Pons (tissue), 1 donor: ENCODE data around the gene OCEL1.

Experiments
- DNase-seq: peaks from one replicate; pipeline ENCODE4 v3.0.0-alpha.2; 2016; ENCODE audit warnings: low spot score

The OCEL1 gene

DNA sequence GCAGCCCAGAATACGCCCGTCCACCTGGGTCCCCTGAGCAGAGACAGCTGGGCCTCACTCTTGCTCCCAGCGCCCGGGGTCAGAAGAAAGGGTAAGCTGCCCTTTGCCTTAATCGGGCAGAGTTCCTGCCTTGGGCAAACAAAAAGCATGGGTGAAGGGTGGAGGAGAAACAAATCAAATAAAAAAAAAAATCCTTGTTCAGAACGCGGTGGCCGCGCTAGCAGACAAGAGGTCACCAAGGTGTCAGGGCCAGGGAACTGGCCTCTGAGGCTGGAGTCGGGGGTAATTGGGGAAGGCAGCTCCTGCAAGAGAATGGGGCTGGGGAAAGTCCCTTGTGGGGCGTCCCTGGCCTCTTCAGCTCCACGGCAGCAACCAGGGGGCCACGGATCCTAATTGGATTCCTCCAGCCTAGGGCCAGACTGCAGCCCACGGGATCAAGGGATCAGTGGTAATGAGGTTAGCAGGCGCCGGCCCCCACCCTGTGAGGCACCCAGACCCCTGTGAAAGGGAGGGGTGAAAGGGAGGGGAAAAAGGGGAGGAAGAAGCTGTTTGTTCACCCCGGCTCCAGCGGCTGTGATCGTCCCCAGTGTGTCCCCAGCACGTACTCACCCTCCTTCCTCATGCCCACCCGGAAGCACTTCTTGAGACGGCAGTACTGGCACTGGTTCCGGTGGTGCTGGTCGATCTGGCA lies 14.2 kb downstream of the OCEL1 start:
- DNase-seq: no peak

DNA sequence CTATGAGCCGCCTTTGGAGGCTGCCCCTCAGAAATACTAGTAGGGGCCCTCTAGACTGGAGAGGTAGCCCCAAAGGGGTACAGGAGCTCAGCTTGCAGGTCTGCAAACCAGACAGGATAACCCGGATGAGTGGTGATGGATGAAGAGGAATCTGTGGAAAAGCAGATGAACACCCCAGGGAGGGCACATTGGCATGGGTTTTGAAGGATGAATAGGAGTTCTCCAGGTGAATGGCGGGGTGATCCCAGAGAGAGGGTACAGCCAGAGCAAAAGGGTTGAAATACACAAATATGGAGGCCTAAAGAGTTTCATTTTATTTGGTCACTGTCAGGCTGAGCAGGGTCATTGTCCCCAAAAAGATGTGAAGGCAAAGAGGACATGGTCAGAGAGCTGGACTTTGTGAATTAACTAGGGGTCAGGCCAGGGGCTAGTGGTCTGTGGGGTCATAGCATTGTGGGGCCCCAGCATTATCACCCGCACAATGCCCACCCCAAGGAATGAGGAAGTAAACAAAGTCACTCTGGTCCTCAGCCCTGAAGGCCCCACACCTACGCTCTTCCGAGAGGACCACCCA lies 14.9 kb downstream of the OCEL1 start:
- no peak for DNase-seq

DNA sequence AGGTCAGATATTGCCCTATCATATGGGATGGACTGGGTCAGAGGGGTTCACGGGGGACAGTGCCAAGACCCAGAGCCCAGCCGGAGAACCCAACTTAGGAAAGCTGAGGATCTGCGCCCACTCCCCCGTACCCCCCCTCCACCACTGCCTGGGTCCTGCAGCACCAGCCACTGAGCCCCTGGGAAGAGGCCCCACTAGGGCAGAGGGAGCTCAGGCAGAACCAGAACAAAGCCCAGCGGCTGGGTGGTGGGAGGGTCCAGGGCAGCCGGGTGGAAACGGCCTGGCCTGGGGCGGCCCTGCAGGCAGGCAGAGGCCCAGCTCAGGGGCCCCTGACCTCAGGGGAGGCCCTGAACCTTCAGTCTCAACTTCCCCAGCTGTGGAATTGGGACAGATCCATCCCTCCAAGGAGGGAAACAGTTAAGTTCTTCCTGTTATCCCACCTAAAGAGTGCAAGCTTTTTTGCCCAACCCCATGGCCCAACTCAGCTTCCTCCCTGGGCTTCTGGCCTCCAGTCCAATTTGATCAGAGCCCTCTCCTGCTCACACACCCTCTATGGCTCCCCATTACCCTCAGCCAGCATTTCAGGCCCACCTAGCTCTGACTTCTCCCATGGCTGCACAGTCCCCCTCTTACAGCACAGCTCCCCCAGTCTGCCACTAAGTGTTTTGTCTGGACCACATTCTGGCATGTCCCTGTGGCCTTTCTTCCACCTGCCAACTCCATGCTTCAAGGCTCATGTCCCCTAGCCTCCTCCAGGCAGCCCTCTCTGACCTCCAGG lies 16.6 kb downstream of the OCEL1 start:
- DNase-seq: no peak

DNA sequence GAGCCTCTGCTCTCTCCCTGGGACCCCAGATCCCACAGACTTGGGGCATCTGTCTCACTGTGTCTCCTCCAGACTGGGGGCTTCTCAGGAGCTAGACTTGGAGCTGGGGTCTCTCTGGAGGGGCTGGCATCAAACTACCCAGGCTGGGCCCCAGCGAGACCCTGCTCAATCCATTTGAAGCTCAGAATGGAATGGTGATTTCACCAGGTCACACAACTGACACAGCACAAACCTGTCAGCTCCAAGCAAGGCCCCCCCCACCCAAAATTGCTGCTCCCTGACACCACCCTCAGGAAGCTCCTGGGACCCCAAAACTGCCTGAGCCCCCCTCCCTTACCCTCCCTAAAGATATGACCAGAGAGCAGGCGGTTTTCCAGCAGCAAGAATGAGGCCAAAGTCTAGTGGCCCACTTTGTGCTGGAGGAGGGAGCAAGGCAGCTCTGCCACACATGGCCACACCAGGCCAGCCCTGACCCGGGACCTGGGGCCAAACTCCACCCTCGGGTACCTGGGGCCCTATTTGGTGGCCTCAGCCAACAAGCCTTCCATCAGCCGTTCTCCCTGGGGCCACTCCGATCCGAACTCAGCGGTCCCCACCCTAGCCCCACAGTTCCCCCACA lies 17.3 kb downstream of the OCEL1 start:
- DNase-seq: no peak

DNA sequence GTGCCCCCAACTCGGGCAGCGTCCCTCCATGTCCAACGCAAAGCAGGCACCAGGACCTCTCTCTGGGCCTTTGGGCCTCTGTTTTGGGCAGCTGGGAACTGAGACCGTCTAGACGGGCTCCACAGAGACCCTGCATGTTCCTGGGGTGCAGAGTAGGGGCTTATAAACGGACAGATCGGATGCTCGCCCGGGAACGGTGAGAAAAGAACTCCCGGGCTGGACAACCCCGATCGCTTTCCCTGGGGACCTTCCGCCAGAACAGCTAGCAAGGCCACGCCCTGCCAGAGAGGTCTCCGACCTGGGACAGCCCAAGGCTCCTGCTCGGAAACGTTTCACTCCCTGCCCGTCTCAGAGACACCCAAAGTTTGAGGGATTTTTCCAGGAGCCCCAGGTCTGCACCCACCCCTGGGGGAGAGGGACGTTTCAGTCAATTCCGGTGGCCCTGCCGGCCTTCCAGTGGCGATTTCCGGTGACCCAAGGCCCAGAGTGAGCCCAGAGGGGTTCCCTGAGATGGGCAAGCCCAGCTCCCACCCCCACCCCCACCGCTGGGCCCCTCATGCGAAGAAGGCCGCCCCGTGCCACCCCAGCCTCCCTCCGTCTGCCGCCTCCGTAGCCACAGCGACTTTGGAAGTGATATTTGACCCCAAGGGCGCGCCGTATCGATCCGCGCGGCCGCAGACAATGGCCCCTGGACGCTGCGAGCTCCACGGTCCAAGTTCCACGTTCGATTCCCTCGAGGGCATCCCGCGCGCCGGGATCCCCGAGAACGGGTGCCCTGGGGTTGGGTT lies 18.0 kb downstream of the OCEL1 start:
- DNase-seq: no peak

DNA sequence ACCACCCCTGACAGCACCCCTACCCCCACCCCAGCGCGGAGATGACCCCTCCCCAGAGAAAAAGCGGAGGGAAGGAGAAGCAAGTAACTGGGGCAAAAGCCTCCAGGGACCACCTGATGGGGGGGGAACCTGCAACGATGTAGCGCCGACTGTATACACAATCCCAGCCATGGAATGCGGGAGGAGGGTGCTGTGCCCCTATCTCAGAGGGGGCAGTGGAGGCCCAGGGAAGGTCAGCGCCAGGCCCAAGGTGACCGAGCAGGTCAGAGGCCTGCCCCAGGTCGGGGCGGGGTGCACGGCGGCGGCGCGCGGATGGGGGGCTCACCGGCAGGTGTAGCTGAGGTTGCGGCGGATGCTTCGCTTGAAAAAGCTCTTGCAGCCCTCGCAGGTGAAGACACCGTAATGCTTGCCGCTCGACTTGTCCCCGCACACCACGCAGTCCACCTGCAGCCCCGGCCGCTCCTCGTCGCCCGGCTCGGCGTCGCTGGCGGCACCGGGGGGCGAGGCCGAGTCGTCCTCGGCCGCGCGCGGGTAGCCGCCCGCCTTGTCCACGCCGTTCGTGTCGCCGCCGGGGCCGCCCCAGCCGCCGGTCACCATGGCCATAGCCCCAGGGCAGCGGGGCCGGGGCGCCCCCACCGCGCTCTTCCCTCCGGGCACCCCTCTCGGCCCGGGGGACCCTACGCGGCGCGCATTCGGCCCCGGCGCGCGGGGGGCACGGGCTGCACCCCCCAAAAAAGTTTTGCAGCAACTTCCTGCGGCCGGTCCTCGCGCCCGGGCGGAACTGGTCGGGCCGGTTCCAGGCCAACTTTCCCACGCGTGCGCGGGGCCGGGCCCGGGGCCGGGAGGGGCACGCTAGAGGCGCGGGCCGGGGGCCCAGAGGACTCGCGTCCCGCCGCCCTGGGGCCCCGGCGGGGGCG lies 18.9 kb downstream of the OCEL1 start:
- no peak for DNase-seq

DNA sequence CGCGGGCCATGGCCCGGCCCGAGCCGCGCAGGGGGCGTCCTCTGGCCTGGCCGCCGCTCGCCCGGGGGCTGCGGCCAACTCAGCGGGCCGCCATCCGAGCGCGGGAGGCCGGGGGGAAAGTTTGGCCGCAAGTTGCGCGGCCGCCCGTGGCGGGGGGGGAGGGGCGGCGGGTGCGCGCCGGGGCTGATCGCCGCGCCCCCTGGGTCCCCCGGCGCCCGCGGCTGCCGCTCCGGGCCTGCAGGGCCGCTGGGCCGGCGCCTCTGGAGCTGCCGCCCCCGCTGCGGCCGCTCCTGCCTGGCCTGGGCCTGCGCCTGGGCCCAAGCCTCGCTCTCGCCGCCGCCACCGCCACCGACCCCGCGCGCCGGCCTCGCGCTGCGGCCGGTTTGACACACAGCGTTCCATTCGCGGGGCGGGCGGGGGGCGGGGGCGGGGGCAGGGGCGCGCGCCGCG lies 19.5 kb downstream of the OCEL1 start, which contains the start of gene NR2F6:
NR2F6 (minus strand) TSS at position 385 of the 450 bp plus-strand sequence. CDS start 699 bp downstream, outside the sequence.
- DNase-seq: no peak

GRCh38 chr19:17246681-17247425 lies 20.8 kb downstream of the OCEL1 start:
- no peak for DNase-seq

DNA sequence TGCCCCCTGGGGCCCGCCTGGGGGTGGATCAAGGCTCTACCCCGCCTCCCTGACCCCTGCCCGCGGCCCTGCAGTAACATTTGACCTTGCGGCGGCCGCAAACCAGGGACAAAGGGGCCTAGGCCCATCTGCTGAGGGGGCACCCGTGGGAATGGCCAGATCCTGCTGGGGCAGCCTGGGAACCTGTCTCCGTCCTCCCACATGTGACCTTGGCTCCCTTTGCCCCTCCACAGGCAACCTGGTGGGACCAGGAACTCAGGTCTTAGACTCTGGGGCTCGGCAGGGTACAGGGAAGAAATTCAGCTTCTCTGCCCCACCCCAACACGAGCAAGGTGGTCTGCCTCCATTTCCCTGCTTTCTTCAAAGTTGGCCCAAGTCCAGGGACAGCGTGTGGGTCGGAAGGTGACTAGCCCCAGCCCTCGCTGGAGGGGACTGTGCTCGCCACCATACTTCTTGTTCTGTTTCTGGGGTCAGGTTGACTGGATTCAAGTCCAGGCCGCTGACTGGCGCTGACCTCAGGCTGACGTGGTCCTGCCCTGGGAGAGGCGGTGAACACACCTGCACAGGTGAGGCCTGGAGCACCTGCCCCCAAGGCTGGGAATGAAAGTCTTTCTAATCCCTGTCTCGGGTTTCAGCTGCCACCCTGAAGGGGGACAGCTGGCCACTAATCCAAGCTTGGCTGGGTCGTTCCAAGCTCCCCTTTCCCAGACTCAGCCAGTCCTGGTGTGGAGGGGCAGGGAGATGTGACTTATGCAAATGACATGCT lies 22.2 kb downstream of the OCEL1 start:
- no peak for DNase-seq

- no peak for DNase-seq
Observed at GRCh38 chr19:17249887-17250548, 24.0 kb downstream of the OCEL1 start.

DNA sequence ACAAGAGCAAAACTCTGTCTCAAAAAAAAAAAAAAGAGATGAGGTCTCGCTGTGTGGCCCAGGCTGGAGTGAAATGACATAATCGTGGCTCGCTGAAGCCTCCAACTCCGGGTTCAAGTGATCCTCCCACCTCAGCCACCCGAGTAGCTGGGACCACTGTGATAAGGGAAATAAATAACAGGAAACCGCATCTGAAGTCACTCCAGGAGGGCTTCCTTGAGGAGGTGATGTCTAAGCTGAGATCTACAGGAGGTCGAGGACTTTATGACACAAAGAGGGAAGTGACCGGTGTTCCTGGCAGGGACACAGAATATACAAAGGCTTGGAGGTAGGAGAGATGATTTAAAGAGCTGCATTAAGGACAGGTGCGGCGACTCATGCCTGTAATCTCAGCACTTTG lies 28.6 kb downstream of the OCEL1 start:
- DNase-seq: no peak

DNA sequence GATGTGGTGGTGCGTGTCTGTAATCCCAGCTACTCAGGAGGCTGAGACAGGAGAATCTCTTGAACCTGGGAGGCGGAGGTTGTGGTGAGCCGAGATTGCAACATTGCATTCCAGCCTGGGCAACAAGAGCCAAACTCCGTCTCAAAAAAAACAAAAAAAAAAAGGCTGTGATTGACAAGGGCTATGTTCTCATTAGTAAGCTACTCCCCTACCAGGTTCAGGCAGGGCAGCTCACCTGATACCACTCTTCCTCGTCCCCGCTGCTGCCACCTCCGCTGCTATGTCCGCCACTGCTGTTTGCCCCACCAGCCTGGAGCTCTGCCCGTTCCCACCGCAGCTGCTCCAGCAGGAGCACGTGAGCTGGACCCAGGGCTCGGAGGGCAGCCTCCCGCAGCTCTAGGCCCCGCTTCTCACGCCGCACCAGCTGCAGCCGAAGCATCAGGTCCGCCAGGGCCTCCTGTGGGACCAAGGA lies 29.2 kb downstream of the OCEL1 start:
- DNase-seq: no peak

DNA sequence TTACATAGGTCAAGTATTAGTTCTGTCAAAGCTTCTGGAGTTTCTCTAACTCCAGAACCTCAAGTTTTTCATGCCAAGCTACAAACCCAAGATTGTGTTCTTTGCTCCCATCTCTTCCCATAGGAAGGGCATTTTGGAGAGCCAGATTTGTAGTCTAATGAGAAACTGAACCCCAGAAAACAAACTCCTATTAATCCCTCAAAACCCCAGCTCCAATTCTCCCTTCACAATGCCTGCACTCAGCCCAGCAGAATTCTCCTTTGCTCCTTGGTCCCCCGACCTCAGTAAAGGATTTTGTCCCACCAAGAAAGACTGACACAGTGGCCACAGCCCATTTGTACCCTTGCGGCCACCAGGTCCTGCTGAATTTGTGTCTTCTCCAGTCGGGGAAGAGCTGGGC lies 30.1 kb downstream of the OCEL1 start:
- no peak for DNase-seq

- no peak for DNase-seq
Observed at GRCh38 chr19:17259118-17259780, 33.2 kb downstream of the OCEL1 start.

GRCh38 chr19:17259934-17260333 lies 33.9 kb downstream of the OCEL1 start:
- no peak for DNase-seq

DNA sequence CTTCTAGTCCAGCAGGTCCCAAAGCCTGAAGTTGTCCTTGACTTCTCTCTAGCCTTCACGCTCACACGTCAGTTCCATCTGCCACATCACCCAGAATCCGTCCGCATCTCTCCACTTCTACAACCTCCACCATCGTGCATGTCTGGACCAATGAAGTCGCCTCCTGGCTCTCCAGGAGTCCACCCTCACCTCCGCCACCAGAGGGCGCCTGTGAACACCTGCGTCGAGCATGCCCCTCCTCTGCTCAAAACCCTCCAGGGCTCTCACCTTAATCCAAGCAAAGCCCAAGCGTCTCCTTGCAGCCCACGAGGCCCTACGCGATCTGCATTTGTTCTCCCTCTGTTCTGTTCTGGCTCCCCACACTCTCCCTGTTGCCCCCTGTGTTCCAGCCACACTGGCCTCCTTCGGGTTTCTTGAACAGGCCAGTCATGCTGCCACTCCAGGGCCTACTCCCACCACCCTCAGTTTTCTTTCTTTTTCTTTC lies 34.9 kb downstream of the OCEL1 start:
- peak; percentile 52 for DNase-seq

DNA sequence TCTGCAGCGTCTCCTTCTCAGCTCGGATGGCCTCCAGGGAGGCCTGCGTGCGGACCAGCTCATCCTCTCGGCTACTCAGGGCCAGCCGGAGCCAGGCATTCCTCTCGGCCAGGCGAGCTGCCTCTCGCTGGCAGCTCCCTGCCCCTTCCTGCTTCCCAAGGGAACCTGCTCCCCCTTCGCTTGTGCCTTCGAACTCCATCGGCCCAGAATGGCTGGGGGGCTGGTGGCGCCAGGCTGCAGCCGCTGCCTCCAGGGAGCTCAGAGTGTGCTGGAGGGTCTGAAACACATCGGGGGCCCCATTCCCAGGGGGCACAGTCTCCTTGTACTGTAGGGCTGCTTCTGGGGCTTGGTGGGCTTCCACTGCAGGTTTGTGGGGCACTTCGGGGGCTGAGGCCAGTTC lies 36.5 kb downstream of the OCEL1 start:
- DNase-seq: no peak
